ENCODE measurements around the gene AAGAB. TPM values are rescaled to one million over a fixed set of nuclear protein-coding genes. Genes with fewer than 3 reads are reported as not detected.

AAGAB gene
- total RNA-seq, 1 experiment from 2014 or later: 52.0 TPM

GRCh38 chr15:67167091-67167490 is 87.4 kb downstream of the AAGAB start (continued):
- TF ChIP-seq YY1 (IDR thresholded peaks at IDR 0.05; ENCODE audit: extremely low read depth, insufficient replicate concordance, low read depth, low read length) (no peak), ZBTB33 (IDR thresholded peaks at IDR 0.05; ENCODE audit: extremely low read depth, insufficient replicate concordance, low read length) (no peak), REST (IDR thresholded peaks at IDR 0.05; ENCODE audit: low read depth) (no peak), SIN3A (IDR thresholded peaks at IDR 0.05; ENCODE audit: low read depth) (no peak), MAX (IDR thresholded peaks at IDR 0.05) (no peak)

- Histone ChIP-seq H3K4me2 (ENCODE audit: low read length) (no peak overlapping the region), H3K79me2 (ENCODE audit: insufficient read depth, low read length) (peaks cover 49% of the 10 kb centered on the region), H3K9me3 (ENCODE audit: control insufficient read depth in 1 of 2, insufficient read depth in 1 of 2, low read depth in 1 of 2, low read length in 2 of 2) (no peaks in the 10 kb centered on the region), H3K36me3 (ENCODE audit: control insufficient read depth in 1 of 2, insufficient read depth in 2 of 2, low read length in 2 of 2) (peaks cover 2 to 56% of the 10 kb centered on the region in 2 experiments; a peak in 2 of 4 replicates), H3K9me2 (ENCODE audit: insufficient read depth) (no peaks in the 10 kb centered on the region), H3K9ac (ENCODE audit: low read length) (no peak overlapping the region), H4K20me1 (ENCODE audit: insufficient read depth) (no peaks in the 10 kb centered on the region), H3K27me3 (ENCODE audit: insufficient read depth, low read length) (no peaks in the 10 kb centered on the region), H3K4me1 (ENCODE audit: control insufficient read depth in 1 of 2, insufficient read depth in 2 of 2, low read length in 2 of 2) (peaks cover 16 to 56% of the 10 kb centered on the region in 2 experiments), H3K4me3 (replicated peaks in 1 of 2; ENCODE audit: low read depth in 1 of 2, low read length in 2 of 2) (no peak overlapping the region), H2AFZ (ENCODE audit: low read depth, low read length, poor library complexity, severe bottlenecking) (no peak overlapping the region), H3K27ac (ENCODE audit: low read depth, low read length) (no peak overlapping the region)
- BruUV-seq (replicated peaks): no TSS peak
- ChIA-PET POLR2A (no interaction called here), RAD21 (ENCODE audit: low non-redundant PET in 1 of 2, low total read pairs in 2 of 2, uncharacterized antibody in 2 of 2, unreplicated experiment in 2 of 2) (no interaction called here), CTCF (no interaction called here)
- no peak for ATAC-seq
- TF ChIP-seq ELF1 (IDR thresholded peaks at IDR 0.05; ENCODE audit: borderline replicate concordance, low read depth): no peak
- no peak for TF ChIP-seq SP1 (IDR thresholded peaks at IDR 0.05; ENCODE audit: low read depth)
- no peak for TF ChIP-seq REST (IDR thresholded peaks at IDR 0.05; ENCODE audit: low read depth)
- TF ChIP-seq ATF3 (IDR thresholded peaks at IDR 0.05): no peak
- intact Hi-C loops (cut with micrococcal nuclease): no loop called here
- DNase-seq (ENCODE audit: low read depth, low spot score): no peak
Measured at GRCh38 chr15:67166280-67167009, 88.0 kb downstream of the AAGAB start.

Measured in HCT116 (cell line).